MM.1S (cell line): ENCODE measurements around the gene RPS6KA6.

ENCODE experiments used
- CTCF ChIP-seq: fragments of 300-600 bp; sonication (generic); IDR thresholded peaks from 2 replicates; pipeline ENCODE4 v1.5.1; 2016; ENCODE audit warnings: antibody characterized with exemption, low read length, mixed read lengths
- EZH2 ChIP-seq: fragments of 300-600 bp; sonication (generic); optimal IDR thresholded peaks from 2 replicates; pipeline ENCODE3; 2017; ENCODE audit warnings: low read depth, mild to moderate bottlenecking, antibody characterized with exemption, low read length, mixed read lengths
- EZH2phosphoT487 ChIP-seq: fragments of 300-600 bp; sonication (generic); IDR thresholded peaks from 2 replicates; pipeline ENCODE4 v1.6.1; 2018; ENCODE audit warnings: antibody characterized with exemption, low read length

GRCh38 chrX:84189125-84189524 is 1.1 kb upstream of the RPS6KA6 start:
- TF ChIP-seq CTCF: no peak
- TF ChIP-seq EZH2: no peak
- TF ChIP-seq EZH2phosphoT487: no peak
